Inflammatory macrophage (primary cell): ENCODE data around the gene PPFIA4.
A peak's percentile ranks its signal among the peaks of the same experiment; 100 is the strongest.

Experiments
- DNase-seq, 2 donors: peaks; one replicate each; pipeline ENCODE4 v3.0.0-alpha.2; 2020 to 2022

Gene PPFIA4

GRCh38 chr1:203041351-203041932 lies 15.2 kb downstream of the PPFIA4 start:
- DNase-seq, result no peak

- no peak for DNase-seq
These were observed 17.7 kb downstream of the PPFIA4 start for GRCh38 chr1:203043830-203044545.

GRCh38 chr1:203044546-203045250 lies 18.4 kb downstream of the PPFIA4 start:
- no peak for DNase-seq

GRCh38 chr1:203045336-203045735 lies 19.0 kb downstream of the PPFIA4 start:
- DNase-seq, result no peak

- no peak for DNase-seq
These were observed 19.7 kb downstream of the PPFIA4 start for GRCh38 chr1:203045821-203046594.

- peak; percentile 63 to 76 for DNase-seq
These were observed 20.8 kb downstream of the PPFIA4 start for GRCh38 chr1:203046984-203047630.

GRCh38 chr1:203048086-203048485 lies 21.8 kb downstream of the PPFIA4 start:
- no peak for DNase-seq

GRCh38 chr1:203048555-203049051 lies 22.3 kb downstream of the PPFIA4 start:
- no peak for DNase-seq

- DNase-seq, result no peak
These were observed 22.8 kb downstream of the PPFIA4 start for GRCh38 chr1:203049077-203049476.

GRCh38 chr1:203049576-203050180 lies 23.4 kb downstream of the PPFIA4 start:
- no peak for DNase-seq

- DNase-seq, result peak; percentile 35 to 51
These were observed 24.5 kb downstream of the PPFIA4 start for GRCh38 chr1:203050826-203051225.

- DNase-seq, result no peak
These were observed 25.6 kb downstream of the PPFIA4 start for GRCh38 chr1:203051841-203052324.

GRCh38 chr1:203052601-203053000 lies 26.3 kb downstream of the PPFIA4 start:
- DNase-seq, result no peak

- no peak for DNase-seq
These were observed 27.9 kb downstream of the PPFIA4 start for GRCh38 chr1:203054184-203054583.

- DNase-seq, result no peak
These were observed 28.4 kb downstream of the PPFIA4 start for GRCh38 chr1:203054642-203055041.

- no peak for DNase-seq
These were observed 29.0 kb downstream of the PPFIA4 start for GRCh38 chr1:203055161-203055799.

- no peak for DNase-seq
These were observed 29.7 kb downstream of the PPFIA4 start for GRCh38 chr1:203056012-203056411.

GRCh38 chr1:203056516-203056915 lies 30.2 kb downstream of the PPFIA4 start:
- no peak for DNase-seq

- DNase-seq, result peak; percentile 42 to 51
These were observed 31.8 kb downstream of the PPFIA4 start for GRCh38 chr1:203057911-203058675.

GRCh38 chr1:203058676-203058935 lies 32.3 kb downstream of the PPFIA4 start:
- DNase-seq, result peak; percentile 56 to 59

- peak; percentile 57 to 65 for DNase-seq
These were observed 33.2 kb downstream of the PPFIA4 start for GRCh38 chr1:203059485-203059884.
